Measurements from ENCODE around the gene SCN9A. TPM values are rescaled to one million over a fixed set of nuclear protein-coding genes. Genes with fewer than 3 reads are reported as not detected.
A peak's percentile ranks its signal among the peaks of the same experiment; 100 is the strongest.

Gene SCN9A
- total and polyA plus RNA-seq, 2 donors (not counting 1 experiment from before 2014, with no cell fraction given), result 64.2 to 105 TPM

- no peak for TF ChIP-seq CTCF (conservative IDR thresholded peaks at IDR 0.05 in 1 of 2, IDR thresholded peaks at IDR 0.05 in 1 of 2; ENCODE audit: low read depth in 1 of 2, low read length in 2 of 2)
- TF ChIP-seq EZH2 (IDR thresholded peaks at IDR 0.05; ENCODE audit: low read length, missing control alignments), result no peak
- peak in 1 of 2 donors; percentile 74 for DNase-seq (ENCODE audit: low read depth in 2 of 2)
Measured at GRCh38 chr2:166167449-166167848, 208.3 kb downstream of the SCN9A start.

GRCh38 chr2:166163775-166164174 is 212.0 kb downstream of the SCN9A start:
- Histone ChIP-seq H3K36me3 (ENCODE audit: control insufficient read depth, insufficient read depth, low read length) (no peaks in the 10 kb centered on the region), H3K4me1 (ENCODE audit: control insufficient read depth, extremely low read depth, insufficient read depth, low read length) (no peaks in the 10 kb centered on the region), H3K9ac (ENCODE audit: insufficient read depth, low read length) (no peak overlapping the region), H3K4me2 (ENCODE audit: extremely low read depth, insufficient read depth, low read length) (no peak overlapping the region), H3K9me3 (ENCODE audit: control insufficient read depth, insufficient read depth, low read depth, low read length) (no peaks in the 10 kb centered on the region), H4K20me1 (ENCODE audit: control insufficient read depth, extremely low read depth, insufficient read depth, low read length) (no peaks in the 10 kb centered on the region), H3K79me2 (ENCODE audit: control insufficient read depth, insufficient read depth, low read length) (no peaks in the 10 kb centered on the region), H3K27me3 (ENCODE audit: control insufficient read depth, insufficient read depth, low read length) (no peaks in the 10 kb centered on the region), H3K27ac (ENCODE audit: insufficient read depth, low read length) (no peak overlapping the region), H3K4me3 (replicated peaks in 1 of 4; ENCODE audit: control extremely low read depth in 1 of 4, insufficient read depth in 1 of 4, low read depth in 3 of 4, low read length in 4 of 4) (no peak overlapping the region), H2AFZ (ENCODE audit: low read length) (no peak overlapping the region)
- peak in 1 of 2 donors; percentile 65 for DNase-seq (ENCODE audit: low read depth in 2 of 2)
- TF ChIP-seq CTCF (conservative IDR thresholded peaks at IDR 0.05 in 1 of 2, IDR thresholded peaks at IDR 0.05 in 1 of 2; ENCODE audit: low read depth in 1 of 2, low read length in 2 of 2) (no peak), EZH2 (IDR thresholded peaks at IDR 0.05; ENCODE audit: low read length, missing control alignments) (no peak)

More at GRCh38 chr2:166167449-166167848, 208.3 kb downstream of the SCN9A start:
- Histone ChIP-seq H3K79me2 (ENCODE audit: control insufficient read depth, insufficient read depth, low read length) (no peaks in the 10 kb centered on the region), H3K27me3 (ENCODE audit: control insufficient read depth, insufficient read depth, low read length) (no peaks in the 10 kb centered on the region), H3K27ac (ENCODE audit: insufficient read depth, low read length) (no peak overlapping the region), H3K4me1 (ENCODE audit: control insufficient read depth, extremely low read depth, insufficient read depth, low read length) (no peaks in the 10 kb centered on the region), H3K4me2 (ENCODE audit: extremely low read depth, insufficient read depth, low read length) (no peak overlapping the region), H3K36me3 (ENCODE audit: control insufficient read depth, insufficient read depth, low read length) (no peaks in the 10 kb centered on the region), H3K9me3 (ENCODE audit: control insufficient read depth, insufficient read depth, low read depth, low read length) (no peaks in the 10 kb centered on the region), H4K20me1 (ENCODE audit: control insufficient read depth, extremely low read depth, insufficient read depth, low read length) (no peaks in the 10 kb centered on the region), H3K9ac (ENCODE audit: insufficient read depth, low read length) (no peak overlapping the region), H3K4me3 (replicated peaks in 1 of 4; ENCODE audit: control extremely low read depth in 1 of 4, insufficient read depth in 1 of 4, low read depth in 3 of 4, low read length in 4 of 4) (no peak overlapping the region), H2AFZ (ENCODE audit: low read length) (no peak overlapping the region)

- TF ChIP-seq EZH2 (IDR thresholded peaks at IDR 0.05; ENCODE audit: low read length, missing control alignments) (no peak), CTCF (conservative IDR thresholded peaks at IDR 0.05 in 1 of 2, IDR thresholded peaks at IDR 0.05 in 1 of 2; ENCODE audit: low read depth in 1 of 2, low read length in 2 of 2) (no peak)
- H3K79me2 ChIP-seq (ENCODE audit: control insufficient read depth, insufficient read depth, low read length), result no peaks in the 10 kb centered on the region
- no peak overlapping the region for H3K4me3 ChIP-seq (replicated peaks in 1 of 4; ENCODE audit: control extremely low read depth in 1 of 4, insufficient read depth in 1 of 4, low read depth in 3 of 4, low read length in 4 of 4)
- H3K27ac ChIP-seq (ENCODE audit: insufficient read depth, low read length), result no peak overlapping the region
- H3K9me3 ChIP-seq (ENCODE audit: control insufficient read depth, insufficient read depth, low read depth, low read length), result no peaks in the 10 kb centered on the region
- H3K4me1 ChIP-seq (ENCODE audit: control insufficient read depth, extremely low read depth, insufficient read depth, low read length), result no peaks in the 10 kb centered on the region
- no peaks in the 10 kb centered on the region for H3K36me3 ChIP-seq (ENCODE audit: control insufficient read depth, insufficient read depth, low read length)
- H4K20me1 ChIP-seq (ENCODE audit: control insufficient read depth, extremely low read depth, insufficient read depth, low read length), result no peaks in the 10 kb centered on the region
- DNase-seq (ENCODE audit: low read depth in 2 of 2), result peak; percentile 40 to 62
- H2AFZ ChIP-seq (ENCODE audit: low read length), result no peak overlapping the region
- no peak overlapping the region for H3K9ac ChIP-seq (ENCODE audit: insufficient read depth, low read length)
- H3K27me3 ChIP-seq (ENCODE audit: control insufficient read depth, insufficient read depth, low read length), result no peaks in the 10 kb centered on the region
- H3K4me2 ChIP-seq (ENCODE audit: extremely low read depth, insufficient read depth, low read length), result no peak overlapping the region
Measured at GRCh38 chr2:166158546-166158945, 217.2 kb downstream of the SCN9A start.

All from fibroblast of lung (primary cell).